Stimulated activated memory B cell treated with anti-CD40 and anti-IgM and Interleukin-4, amounts not matched to agents 10 μg/mL and 1 μg/mL and 100 μg/mL, for 72 hours (primary cell): ENCODE results near the gene RPL6.
"Not testable (repeated sequence)": the region's sequence is repeated elsewhere in the genome, so short reads cannot be mapped to it uniquely, and the experiment has no call there.

ENCODE experiments used
- ATAC-seq: fragments of 150-1000 bp; cut with Tn5 transposase; 2 replicates; pipeline ENCODE4 v1.10.0; 2021
- H3K27ac Mint-ChIP-seq: one replicate; pipeline ENCODE4 v1.8.0; 2022; ENCODE audit warnings: mild to moderate bottlenecking, mixed read lengths
- H3K27me3 Mint-ChIP-seq: one replicate; pipeline ENCODE4 v1.8.0; 2022; ENCODE audit warnings: mixed read lengths
- H3K36me3 Mint-ChIP-seq: one replicate; pipeline ENCODE4 v1.8.0; 2022; ENCODE audit warnings: mixed read lengths
- H3K4me1 Mint-ChIP-seq: one replicate; pipeline ENCODE4 v1.8.0; 2022; ENCODE audit warnings: mixed read lengths
- H3K4me3 Mint-ChIP-seq: one replicate; pipeline ENCODE4 v1.8.0; 2022; ENCODE audit warnings: mild to moderate bottlenecking, moderate library complexity, mixed read lengths
- H3K9me3 Mint-ChIP-seq: one replicate; pipeline ENCODE4 v1.8.0; 2022; ENCODE audit warnings: mixed read lengths

The RPL6 gene

DNA sequence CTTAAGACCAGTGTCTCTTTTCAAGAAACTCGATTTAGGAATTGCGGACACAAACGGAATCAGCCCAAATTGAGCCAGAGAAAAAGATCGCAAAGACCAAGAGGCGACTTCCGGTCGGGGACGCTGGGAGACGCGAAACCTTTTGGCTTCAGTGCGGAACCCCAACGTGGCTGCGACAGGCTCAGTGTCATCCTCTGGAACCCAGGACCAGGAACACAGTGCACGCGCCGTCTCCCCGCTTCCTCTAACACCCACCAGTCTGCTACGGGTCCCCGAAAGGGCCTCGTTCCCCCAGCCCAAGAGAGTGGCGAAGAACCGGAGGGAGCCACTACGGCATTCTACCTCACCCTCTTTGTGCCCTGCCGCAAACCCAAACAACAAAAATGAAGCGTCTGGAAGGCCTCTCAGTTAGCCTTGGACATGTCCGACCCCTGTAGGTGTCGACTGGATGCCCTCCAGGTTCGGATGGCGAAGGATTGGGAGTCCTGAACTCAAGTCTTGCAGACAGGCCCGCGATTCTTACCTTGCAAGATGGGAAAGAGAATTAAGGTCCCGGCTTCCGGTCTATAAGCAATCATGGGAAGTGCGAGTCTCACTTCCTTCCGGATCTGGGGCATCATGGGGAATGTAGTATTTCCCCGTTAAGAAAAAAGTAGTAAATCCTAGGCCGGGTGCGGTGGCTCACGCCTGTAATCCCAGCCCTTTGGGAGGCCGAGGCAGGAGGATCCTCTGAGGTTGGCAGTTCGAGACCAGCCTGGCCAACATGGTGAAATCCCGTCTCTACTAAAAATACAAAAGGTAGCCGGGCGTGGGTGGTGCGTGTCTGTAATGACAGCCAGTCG is at the start of gene RPL6:
Gene RPL6, minus strand, starts transcription at position 542 of the 842 bp plus-strand sequence. CDS start 949 bp downstream, outside the sequence.
- Mint-ChIP-seq H3K36me3 (peaks cover 46% of the 10 kb centered on the region), H3K4me1 (peaks cover 42% of the 10 kb centered on the region), H3K27ac (peak within 1 kb of the TSS; percentile 100), H3K27me3 (no peaks in the 10 kb centered on the region), H3K4me3 (peak within 1 kb of the TSS; percentile 100), H3K9me3 (no peaks in the 10 kb centered on the region)
- peak; percentile 95 for ATAC-seq

DNA sequence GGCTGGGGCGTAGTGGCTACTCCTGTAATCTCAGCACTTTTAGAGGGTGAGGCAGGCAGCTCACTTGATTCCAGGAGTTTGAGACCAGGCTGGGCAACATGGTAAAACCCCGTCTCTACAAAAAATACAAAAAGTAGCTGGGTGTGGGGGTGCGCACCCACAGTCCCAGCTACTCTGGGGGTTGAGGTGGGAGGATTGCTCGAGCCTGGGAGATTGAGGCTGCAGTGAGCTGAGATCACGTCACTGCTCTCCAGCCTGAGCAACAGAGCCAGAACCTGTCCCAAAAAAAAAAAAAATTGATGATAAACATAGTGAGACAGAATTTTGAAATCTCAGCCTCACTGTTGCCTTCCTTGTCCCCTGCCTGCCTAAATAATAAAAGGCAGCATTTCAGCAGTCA is 49.3 kb upstream of the RPL6 start:
- H3K4me1 Mint-ChIP-seq: peaks cover 6% of the 10 kb centered on the region

DNA sequence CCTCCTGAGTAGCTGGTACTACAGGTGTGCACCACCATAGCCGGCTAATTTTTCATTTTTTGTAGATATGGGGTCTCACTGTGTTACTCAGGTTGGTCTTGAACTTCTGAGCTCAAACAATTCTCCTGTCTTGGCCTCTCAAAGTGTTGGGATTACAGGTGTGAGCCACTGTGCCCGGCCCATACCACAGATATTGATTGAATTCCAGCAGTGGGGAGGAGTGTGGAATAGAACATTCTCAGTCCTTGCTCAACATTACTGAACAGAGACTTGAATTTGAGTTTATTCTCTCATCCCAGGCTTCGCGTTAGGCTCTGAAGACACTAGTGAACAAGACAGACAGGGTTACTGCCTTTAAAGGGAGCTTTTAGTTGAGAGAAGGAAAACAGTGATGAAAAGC is 48.9 kb upstream of the RPL6 start:
- Mint-ChIP-seq H3K4me3 (no peak overlapping the region), H3K27ac (no peak overlapping the region), H3K36me3 (peaks cover 65% of the 10 kb centered on the region), H3K4me1 (peaks cover 1% of the 10 kb centered on the region), H3K9me3 (no peaks in the 10 kb centered on the region), H3K27me3 (no peaks in the 10 kb centered on the region)
- no peak for ATAC-seq

More for the DNA sequence above, 49.3 kb upstream of the RPL6 start:
- no peaks in the 10 kb centered on the region for H3K27me3 Mint-ChIP-seq
- H3K36me3 Mint-ChIP-seq: peaks cover 65% of the 10 kb centered on the region
- H3K27ac Mint-ChIP-seq: no peak overlapping the region
- no peak for ATAC-seq
- H3K4me3 Mint-ChIP-seq: no peak overlapping the region
- H3K9me3 Mint-ChIP-seq: no peaks in the 10 kb centered on the region

DNA sequence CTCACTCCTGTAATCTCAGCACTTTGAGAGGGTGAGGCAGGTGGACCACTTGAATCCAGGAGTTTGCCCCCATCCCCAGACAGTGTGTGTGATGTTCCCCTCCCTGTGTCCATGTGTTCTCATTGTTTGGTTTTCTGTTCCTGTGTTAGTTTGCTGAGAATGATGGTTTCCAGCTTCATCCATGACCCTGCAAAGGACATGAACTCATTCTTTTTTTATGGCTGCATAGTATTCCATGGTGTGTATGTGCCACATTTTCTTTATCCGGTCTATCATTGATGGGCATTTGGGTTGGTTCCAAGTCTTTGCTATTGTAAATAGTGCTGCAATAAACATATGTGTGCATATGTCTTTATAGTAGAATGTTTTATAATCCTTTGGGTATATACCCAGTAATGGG is 47.7 kb upstream of the RPL6 start:
- H3K36me3 Mint-ChIP-seq: peaks cover 74% of the 10 kb centered on the region
- not testable (repeated sequence) for H3K4me3 Mint-ChIP-seq, H3K9me3 Mint-ChIP-seq, H3K4me1 Mint-ChIP-seq, ATAC-seq, H3K27me3 Mint-ChIP-seq, H3K27ac Mint-ChIP-seq

DNA sequence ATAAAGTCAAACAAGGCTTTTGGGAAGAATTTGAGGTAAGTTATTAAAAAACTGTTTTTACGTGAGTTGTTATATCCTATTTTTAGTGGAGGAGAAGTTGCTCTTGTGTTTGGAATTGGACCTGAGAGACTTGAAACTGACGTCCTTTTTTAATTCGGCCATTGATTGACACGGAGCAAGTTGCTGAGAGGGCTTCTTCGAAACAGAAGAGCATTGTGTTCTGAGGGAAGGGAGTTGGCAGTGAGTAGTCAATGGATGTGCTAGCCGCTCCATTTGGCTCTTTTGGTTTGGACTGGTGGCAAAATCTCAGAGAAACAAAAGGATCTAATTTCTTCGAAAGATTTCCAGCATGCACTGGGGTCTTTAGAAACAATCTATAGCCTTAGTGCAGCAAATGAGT is 46.6 kb upstream of the RPL6 start:
- no peaks in the 10 kb centered on the region for H3K27me3 Mint-ChIP-seq
- H3K9me3 Mint-ChIP-seq: no peaks in the 10 kb centered on the region
- H3K4me3 Mint-ChIP-seq: no peak overlapping the region
- no peak overlapping the region for H3K27ac Mint-ChIP-seq
- H3K36me3 Mint-ChIP-seq: peaks cover 71% of the 10 kb centered on the region
- ATAC-seq: no peak
- no peaks in the 10 kb centered on the region for H3K4me1 Mint-ChIP-seq

DNA sequence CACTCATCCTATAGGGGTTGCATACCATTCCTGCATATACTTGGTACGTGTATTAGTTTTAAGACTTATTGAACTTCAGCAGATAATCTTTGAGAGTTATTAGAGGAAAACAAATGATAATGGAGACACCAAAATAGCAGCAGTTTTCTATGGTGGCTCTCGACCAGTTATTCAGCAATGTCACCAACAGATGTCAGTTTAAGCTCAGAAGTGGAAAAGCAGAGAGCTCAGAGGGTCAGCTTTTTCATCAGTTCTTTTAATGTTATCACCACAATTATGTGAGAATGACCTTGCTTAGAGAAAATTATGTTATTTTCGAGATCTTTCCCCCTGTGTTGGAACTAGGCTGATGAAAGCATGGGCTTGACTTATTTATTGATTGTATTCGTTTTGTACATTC is 41.3 kb upstream of the RPL6 start:
- H3K27ac Mint-ChIP-seq: no peak overlapping the region
- H3K9me3 Mint-ChIP-seq: no peaks in the 10 kb centered on the region
- peaks cover 5% of the 10 kb centered on the region for H3K4me1 Mint-ChIP-seq
- ATAC-seq: no peak
- peaks cover 48% of the 10 kb centered on the region for H3K36me3 Mint-ChIP-seq
- no peak overlapping the region for H3K4me3 Mint-ChIP-seq
- no peaks in the 10 kb centered on the region for H3K27me3 Mint-ChIP-seq

DNA sequence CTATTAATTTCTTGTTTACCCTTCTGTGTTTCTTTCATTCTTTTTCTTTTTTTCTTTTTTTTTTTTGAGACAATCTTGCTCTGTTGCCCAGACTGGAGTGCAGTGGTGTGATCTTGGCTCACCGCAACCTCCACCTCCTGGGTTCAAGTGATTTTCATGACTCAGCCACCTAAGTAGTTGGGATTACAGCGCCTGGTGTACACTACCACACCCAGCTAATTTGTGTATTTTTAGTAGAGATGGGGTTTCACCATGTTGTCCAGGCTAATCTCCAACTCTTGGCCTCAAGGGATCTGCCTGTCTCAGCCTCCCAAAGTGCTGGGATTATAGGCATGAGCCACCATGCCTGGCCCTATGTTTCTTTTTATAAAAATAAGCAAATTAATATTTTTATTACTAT is 38.8 kb upstream of the RPL6 start:
- not testable (repeated sequence) for H3K9me3 Mint-ChIP-seq, H3K4me3 Mint-ChIP-seq, H3K27me3 Mint-ChIP-seq, H3K4me1 Mint-ChIP-seq, ATAC-seq, H3K27ac Mint-ChIP-seq
- peaks cover 40% of the 10 kb centered on the region for H3K36me3 Mint-ChIP-seq

DNA sequence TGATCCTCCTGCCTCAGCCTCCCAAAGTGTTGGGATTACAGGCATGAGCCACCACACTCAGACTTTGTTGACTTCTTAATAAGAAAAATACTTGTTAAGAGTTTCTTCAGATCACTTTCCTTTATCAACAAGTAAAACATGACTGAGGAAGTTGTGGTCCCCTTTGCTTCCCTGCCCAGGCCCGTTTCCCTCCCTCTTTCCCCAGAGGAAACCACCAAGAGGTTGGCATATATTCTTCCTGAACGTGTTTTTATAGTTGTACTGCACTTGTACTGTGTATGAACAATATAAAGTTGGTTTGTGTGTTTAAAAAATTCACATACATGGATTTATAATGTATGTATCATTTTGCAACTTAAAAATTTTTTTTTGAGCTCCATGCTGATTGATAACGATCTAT is 37.7 kb upstream of the RPL6 start:
- Mint-ChIP-seq H3K27me3 (no peaks in the 10 kb centered on the region), H3K27ac (no peak overlapping the region), H3K4me3 (no peak overlapping the region), H3K4me1 (peaks cover 5% of the 10 kb centered on the region), H3K36me3 (peaks cover 35% of the 10 kb centered on the region), H3K9me3 (no peaks in the 10 kb centered on the region)
- ATAC-seq: no peak

DNA sequence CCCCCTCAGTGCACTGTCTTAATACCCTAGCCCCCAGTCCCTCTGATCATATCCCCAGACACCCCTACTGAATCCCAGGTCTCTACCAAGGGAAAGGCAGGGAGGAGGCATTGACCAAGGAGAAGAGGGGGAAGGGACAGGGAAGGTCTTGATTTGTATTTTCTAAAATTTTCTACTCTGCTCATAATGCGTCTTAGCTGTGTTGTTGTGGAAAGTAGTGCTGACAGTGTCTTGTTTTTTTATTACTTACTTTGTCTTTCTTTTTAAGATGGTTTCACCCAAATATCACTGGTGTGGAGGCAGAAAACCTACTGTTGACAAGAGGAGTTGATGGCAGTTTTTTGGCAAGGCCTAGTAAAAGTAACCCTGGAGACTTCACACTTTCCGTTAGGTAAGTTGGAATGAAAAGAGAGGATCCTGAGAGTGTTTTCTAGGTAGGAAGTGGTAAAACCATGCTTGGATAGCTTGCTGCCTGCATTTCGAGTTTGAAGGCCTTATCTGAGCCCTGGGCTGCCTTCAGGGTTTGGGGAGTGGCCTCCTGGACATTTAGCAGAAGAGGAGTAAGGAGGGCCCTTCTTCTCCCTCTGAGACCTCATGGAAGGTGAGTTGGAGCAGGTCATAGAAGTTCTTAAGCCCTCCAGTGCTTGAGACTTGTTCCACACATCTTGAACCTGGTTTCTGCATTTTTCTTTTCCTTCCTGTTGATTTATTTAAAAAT is 36.8 kb upstream of the RPL6 start:
- H3K9me3 Mint-ChIP-seq: no peaks in the 10 kb centered on the region
- H3K27ac Mint-ChIP-seq: no peak overlapping the region
- ATAC-seq: no peak
- H3K27me3 Mint-ChIP-seq: no peaks in the 10 kb centered on the region
- H3K36me3 Mint-ChIP-seq: peaks cover 32% of the 10 kb centered on the region
- H3K4me3 Mint-ChIP-seq: no peak overlapping the region
- H3K4me1 Mint-ChIP-seq: peaks cover 5% of the 10 kb centered on the region

DNA sequence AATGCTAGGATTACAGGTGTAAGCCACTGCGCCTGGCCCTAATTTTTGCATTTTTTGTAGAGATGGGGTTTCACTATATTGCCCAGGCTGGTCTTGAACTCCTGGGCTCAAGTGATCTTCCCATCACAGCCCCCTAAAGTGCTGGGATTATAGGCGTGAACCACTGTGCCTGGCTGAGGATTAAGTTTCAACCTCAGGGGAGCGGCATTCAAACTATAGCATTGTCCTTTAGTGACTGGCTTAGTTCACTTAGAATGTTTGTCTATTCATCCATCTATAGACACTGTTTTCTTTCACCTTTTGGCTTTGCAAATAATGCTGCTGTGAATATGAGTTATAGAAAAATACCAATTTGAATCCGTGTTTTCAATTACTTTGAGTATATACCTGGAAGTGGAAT is 34.5 kb upstream of the RPL6 start:
- ATAC-seq: no peak
- peaks cover 5% of the 10 kb centered on the region for H3K4me1 Mint-ChIP-seq
- no peak overlapping the region for H3K27ac Mint-ChIP-seq
- no peaks in the 10 kb centered on the region for H3K9me3 Mint-ChIP-seq
- H3K4me3 Mint-ChIP-seq: no peak overlapping the region
- H3K27me3 Mint-ChIP-seq: no peaks in the 10 kb centered on the region
- peaks cover 17% of the 10 kb centered on the region for H3K36me3 Mint-ChIP-seq

DNA sequence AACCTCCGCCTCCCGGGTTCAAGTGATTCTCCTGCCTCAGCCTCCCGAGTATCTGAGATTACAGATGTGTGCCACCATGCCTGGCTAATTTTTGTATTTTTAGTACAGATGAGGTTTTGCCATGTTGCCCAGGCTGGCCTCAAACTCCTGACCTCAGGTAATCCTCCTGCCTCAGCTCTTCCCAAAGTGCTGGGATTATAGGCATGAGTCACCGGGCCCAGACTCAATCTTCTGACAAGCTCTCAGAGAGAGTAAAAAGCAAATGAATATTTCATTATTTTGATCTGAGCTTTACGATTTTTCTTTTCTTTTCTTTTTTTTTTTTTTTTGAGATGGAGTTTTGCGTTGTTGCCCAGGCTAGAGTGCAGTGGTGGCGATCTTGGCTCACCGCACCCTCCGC is 31.2 kb upstream of the RPL6 start:
- H3K27ac Mint-ChIP-seq, ATAC-seq, H3K36me3 Mint-ChIP-seq, H3K9me3 Mint-ChIP-seq, H3K4me1 Mint-ChIP-seq, H3K4me3 Mint-ChIP-seq, H3K27me3 Mint-ChIP-seq: not testable (repeated sequence)

DNA sequence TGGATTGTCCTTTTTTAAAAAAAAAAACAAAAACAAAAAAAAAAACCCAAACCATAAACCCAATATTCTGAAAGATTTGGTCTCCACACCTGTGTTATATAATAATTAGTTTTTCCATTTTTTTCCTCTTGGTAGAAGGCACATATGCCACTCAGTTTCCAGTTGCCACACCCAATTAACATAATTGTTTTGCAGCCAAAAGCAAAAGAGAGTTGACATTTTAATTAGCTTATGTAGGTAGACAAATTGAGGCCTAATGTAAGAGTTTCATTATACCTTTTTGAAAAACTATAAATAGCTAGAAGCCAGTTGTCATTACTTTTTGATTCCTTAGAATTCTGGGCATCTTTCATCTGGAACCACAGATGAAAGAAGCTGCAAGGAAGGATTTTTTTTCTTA is 30.4 kb upstream of the RPL6 start:
- no peak overlapping the region for H3K4me3 Mint-ChIP-seq
- no peaks in the 10 kb centered on the region for H3K9me3 Mint-ChIP-seq
- no peak for ATAC-seq
- H3K27ac Mint-ChIP-seq: no peak overlapping the region
- peaks cover 9% of the 10 kb centered on the region for H3K4me1 Mint-ChIP-seq
- peaks cover 8% of the 10 kb centered on the region for H3K36me3 Mint-ChIP-seq
- no peaks in the 10 kb centered on the region for H3K27me3 Mint-ChIP-seq

DNA sequence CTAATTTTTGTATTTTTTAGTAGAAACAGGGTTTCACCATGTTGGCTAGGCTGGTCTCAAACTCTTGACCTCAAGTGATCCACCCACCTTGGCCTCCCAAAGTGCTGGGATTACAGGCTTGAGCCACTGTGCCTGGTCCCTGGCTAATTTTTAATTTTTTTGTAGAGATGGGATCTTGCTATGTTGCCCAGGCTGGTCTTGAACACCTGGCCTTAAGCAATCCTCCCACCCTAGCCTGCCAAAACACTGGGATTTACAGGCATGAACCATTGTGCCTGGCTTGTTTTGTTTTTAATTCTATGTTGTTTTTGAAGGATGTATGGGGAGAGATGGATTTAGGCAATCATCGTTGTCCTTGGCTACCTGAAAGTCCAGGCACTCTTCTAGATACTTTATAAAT is 29.2 kb upstream of the RPL6 start:
- ATAC-seq, H3K27ac Mint-ChIP-seq, H3K9me3 Mint-ChIP-seq, H3K4me3 Mint-ChIP-seq, H3K27me3 Mint-ChIP-seq, H3K4me1 Mint-ChIP-seq: not testable (repeated sequence)
- peaks cover 13% of the 10 kb centered on the region for H3K36me3 Mint-ChIP-seq

DNA sequence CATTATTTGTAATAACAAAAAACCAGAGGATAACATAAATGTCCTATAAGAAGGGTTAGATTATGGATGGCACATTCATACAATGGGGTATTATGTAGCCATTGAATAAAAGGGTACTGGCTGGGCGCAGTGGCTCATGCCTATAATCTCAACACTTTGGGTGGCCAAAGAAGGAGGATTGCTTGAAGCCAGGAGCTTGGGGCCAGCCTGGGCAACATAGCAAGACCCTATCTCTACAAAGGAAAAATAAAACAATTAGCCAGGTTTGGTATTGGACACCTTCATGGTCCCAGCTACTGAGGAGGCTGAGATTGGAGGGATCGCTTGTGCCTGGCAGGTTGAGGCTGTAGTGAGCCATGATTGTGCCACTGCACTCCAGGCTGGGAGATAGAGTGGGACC is 24.1 kb upstream of the RPL6 start:
- no peak overlapping the region for H3K27ac Mint-ChIP-seq
- H3K27me3 Mint-ChIP-seq: no peaks in the 10 kb centered on the region
- H3K4me3 Mint-ChIP-seq: no peak overlapping the region
- H3K9me3 Mint-ChIP-seq: no peaks in the 10 kb centered on the region
- H3K4me1 Mint-ChIP-seq: peaks cover 23% of the 10 kb centered on the region
- peaks cover 17% of the 10 kb centered on the region for H3K36me3 Mint-ChIP-seq
- no peak for ATAC-seq

DNA sequence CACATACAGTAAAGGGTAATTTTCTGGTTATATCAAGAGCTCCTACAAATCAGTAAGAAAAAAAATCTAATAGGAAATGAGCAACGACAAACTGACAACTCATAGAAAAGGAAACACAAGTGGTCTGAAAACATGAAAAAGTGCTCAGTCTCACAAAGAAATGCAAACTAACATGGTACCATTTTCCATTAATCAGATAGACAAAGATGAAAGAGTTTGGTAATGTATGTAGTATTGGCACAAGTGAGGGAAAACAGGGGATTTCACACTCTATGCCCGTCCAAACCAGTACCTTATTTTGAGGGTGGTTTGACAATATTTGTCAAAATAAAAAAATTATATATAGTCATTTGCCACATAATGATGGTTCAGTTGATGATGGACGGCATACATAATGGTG is 22.6 kb upstream of the RPL6 start:
- H3K9me3 Mint-ChIP-seq: no peaks in the 10 kb centered on the region
- H3K36me3 Mint-ChIP-seq: peaks cover 24% of the 10 kb centered on the region
- H3K4me1 Mint-ChIP-seq: peaks cover 21% of the 10 kb centered on the region
- ATAC-seq: no peak
- no peak overlapping the region for H3K27ac Mint-ChIP-seq
- no peak overlapping the region for H3K4me3 Mint-ChIP-seq
- H3K27me3 Mint-ChIP-seq: no peaks in the 10 kb centered on the region

DNA sequence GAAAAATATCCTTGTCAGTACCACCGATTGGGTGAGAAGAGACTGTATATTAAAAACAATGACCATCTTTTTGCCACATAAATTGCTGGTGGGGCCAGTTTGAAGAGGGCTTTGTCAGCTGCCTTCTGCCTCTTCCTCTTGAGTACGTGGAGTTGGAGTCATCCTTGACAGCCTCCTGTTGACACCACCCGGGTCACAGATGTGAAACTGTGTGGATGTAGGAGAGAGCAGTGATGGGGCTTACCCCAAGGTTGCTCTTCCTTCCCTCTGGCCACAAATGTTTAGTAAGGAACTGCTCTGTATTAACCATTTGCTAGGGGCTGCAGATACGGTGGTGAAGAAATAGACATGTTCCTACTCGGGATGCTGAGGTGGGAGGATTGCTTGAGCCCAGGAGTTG is 21.5 kb upstream of the RPL6 start:
- Mint-ChIP-seq H3K4me3 (no peak overlapping the region), H3K9me3 (no peaks in the 10 kb centered on the region), H3K27ac (no peak overlapping the region), H3K27me3 (no peaks in the 10 kb centered on the region), H3K4me1 (peaks cover 21% of the 10 kb centered on the region), H3K36me3 (peaks cover 24% of the 10 kb centered on the region)
- ATAC-seq: no peak
